Mesenchymal stem cell (in vitro differentiated cells and primary cell): Measurements from ENCODE around the gene ADCY3.
A peak's percentile ranks its signal among the peaks of the same experiment; 100 is the strongest.

Source experiments
- DNase-seq: peaks from one replicate; pipeline ENCODE4 v3.0.0-alpha.2; 2013
- H2AFZ ChIP-seq: one replicate; pipeline ENCODE4 v1.6.1; 2013; ENCODE audit warnings: low read depth, mild to moderate bottlenecking, control low read depth, inconsistent platforms, low read length, moderate library complexity
- H2AK5ac ChIP-seq: 2 replicates; pipeline ENCODE4 v1.6.1; 2013; ENCODE audit warnings: low read length, moderate library complexity, mild to moderate bottlenecking, inconsistent platforms; ENCODE audit not compliant: severe bottlenecking
- H2BK120ac ChIP-seq: one replicate; pipeline ENCODE4 v1.6.1; 2013; ENCODE audit warnings: low read depth, mild to moderate bottlenecking, inconsistent platforms, low read length, moderate library complexity
- H2BK12ac ChIP-seq, 2 experiments: one replicate each; pipeline ENCODE4 v1.6.1; 2013; ENCODE audit warnings: inconsistent platforms in 2 of 2, low read length in 2 of 2, mild to moderate bottlenecking in 2 of 2, moderate library complexity in 2 of 2, control low read depth in 1 of 2
- H2BK15ac ChIP-seq: one replicate; pipeline ENCODE4 v1.6.1; 2013; ENCODE audit warnings: mild to moderate bottlenecking, low read depth, inconsistent platforms; ENCODE audit not compliant: poor library complexity, severe bottlenecking
- H2BK5ac ChIP-seq: 2 replicates; pipeline ENCODE4 v1.6.1; 2013; ENCODE audit warnings: low read depth, mild to moderate bottlenecking, low read length, control low read depth, inconsistent platforms; ENCODE audit not compliant: poor library complexity, severe bottlenecking
- H3K14ac ChIP-seq, 2 experiments: one replicate each; pipeline ENCODE4 v1.6.1; 2013; ENCODE audit warnings: inconsistent platforms in 2 of 2, low read length in 2 of 2, control low read depth in 1 of 2, mild to moderate bottlenecking in 1 of 2, moderate library complexity in 1 of 2
- H3K18ac ChIP-seq, 2 experiments: one replicate each; pipeline ENCODE4 v1.6.1; 2013; ENCODE audit warnings: inconsistent platforms in 2 of 2, low read length in 2 of 2, control low read depth in 1 of 2, low read depth in 1 of 2, mild to moderate bottlenecking in 1 of 2
- H3K23ac ChIP-seq, 2 experiments: one replicate each; pipeline ENCODE4 v1.6.1; 2013; ENCODE audit warnings: inconsistent platforms in 2 of 2, low read length in 2 of 2, mild to moderate bottlenecking in 2 of 2, moderate library complexity in 2 of 2, control low read depth in 1 of 2
- H3K27ac ChIP-seq: 2 replicates; pipeline ENCODE4 v1.5.1; 2013; ENCODE audit warnings: mild to moderate bottlenecking, moderate library complexity, low read length, control low read depth, inconsistent platforms; ENCODE audit not compliant: poor library complexity, severe bottlenecking
- H3K27me3 ChIP-seq, 2 experiments: 2 replicates each; pipeline versions ENCODE4 v1.6.1 to v1.7.0; 2013; ENCODE audit warnings: low read length in 2 of 2, mild to moderate bottlenecking in 2 of 2, moderate library complexity in 2 of 2, control low read depth in 1 of 2, inconsistent platforms in 1 of 2; ENCODE audit not compliant: control insufficient read depth in 1 of 2, insufficient read depth in 1 of 2
- H3K36me3 ChIP-seq, 2 experiments: 2 replicates each; pipeline versions ENCODE4 v1.6.1 to v1.7.0; 2013; ENCODE audit warnings: low read length in 2 of 2, control low read depth in 1 of 2, inconsistent platforms in 1 of 2, low read depth in 1 of 2, mild to moderate bottlenecking in 1 of 2; ENCODE audit not compliant: insufficient read depth in 2 of 2, control insufficient read depth in 1 of 2
- H3K4ac ChIP-seq, 2 experiments: one replicate each; pipeline ENCODE4 v1.6.1; 2013; ENCODE audit warnings: inconsistent platforms in 2 of 2, low read length in 2 of 2, mild to moderate bottlenecking in 2 of 2, moderate library complexity in 2 of 2, control low read depth in 1 of 2, low read depth in 1 of 2
- H3K4me1 ChIP-seq: 2 replicates; pipeline ENCODE4 v1.6.1; 2013; ENCODE audit warnings: low read depth, low read length, control low read depth; ENCODE audit not compliant: control insufficient read depth, insufficient read depth
- H3K4me2 ChIP-seq: 2 replicates; pipeline ENCODE4 v1.6.1; 2013; ENCODE audit warnings: low read length, mild to moderate bottlenecking, inconsistent platforms; ENCODE audit not compliant: poor library complexity, severe bottlenecking
- H3K4me3 ChIP-seq, 2 experiments: 2 replicates each; pipeline versions ENCODE4 v1.5.1 to v1.7.0; 2013; ENCODE audit warnings: low read length in 2 of 2, mild to moderate bottlenecking in 2 of 2, control low read depth in 1 of 2, low read depth in 1 of 2; ENCODE audit not compliant: insufficient read depth in 1 of 2
- H3K79me1 ChIP-seq: replicated peaks from 2 replicates; pipeline ENCODE4 v1.6.1; 2013; ENCODE audit warnings: mild to moderate bottlenecking, control low read depth, low read length, inconsistent platforms; ENCODE audit not compliant: poor library complexity, severe bottlenecking
- H3K9ac ChIP-seq: 2 replicates; pipeline ENCODE4 v1.7.0; 2013; ENCODE audit warnings: mild to moderate bottlenecking, low read length, moderate library complexity
- H3K9me3 ChIP-seq: 2 replicates; pipeline ENCODE4 v1.7.0; 2013; ENCODE audit warnings: mild to moderate bottlenecking, low read length; ENCODE audit not compliant: control insufficient read depth
- H4K8ac ChIP-seq: one replicate; pipeline ENCODE4 v1.6.1; 2013; ENCODE audit warnings: inconsistent platforms, mild to moderate bottlenecking, low read length, moderate library complexity
- H4K91ac ChIP-seq: one replicate; pipeline ENCODE4 v1.6.1; 2013; ENCODE audit warnings: mild to moderate bottlenecking, low read length, inconsistent platforms
- WGBS: methylation state at CpG from one replicate; pipeline ENCODE4 v1.1.7; 2013; ENCODE audit warnings: mixed read lengths; 5-methylcytosine and 5-hydroxymethylcytosine counted together

Gene ADCY3

DNA sequence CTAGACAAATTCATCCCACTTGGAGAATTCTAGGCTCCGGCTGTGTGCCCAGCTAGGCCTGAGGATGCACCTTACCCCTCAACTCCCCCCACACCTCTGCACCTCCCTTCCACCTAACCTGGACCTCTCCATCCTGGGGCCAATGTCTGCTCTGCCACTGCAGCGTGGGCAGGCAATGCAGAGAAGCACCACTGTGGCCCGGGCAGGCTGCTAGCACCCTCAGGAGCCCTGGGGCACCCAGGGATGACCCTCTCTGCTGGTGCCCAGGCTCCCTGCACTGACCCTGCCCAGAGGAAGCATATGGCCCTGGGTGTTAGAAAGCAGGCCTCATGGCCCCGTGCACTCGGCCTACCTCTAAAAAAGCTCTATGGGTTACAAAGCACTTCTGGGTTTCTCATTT lies 49.6 kb downstream of the ADCY3 start:
- no peak overlapping the region for H2BK15ac ChIP-seq
- H3K9ac ChIP-seq = no peak overlapping the region
- H3K4me2 ChIP-seq = no peak overlapping the region
- no peak overlapping the region for H3K4me3 ChIP-seq
- H2BK12ac ChIP-seq = peak overlapping the region in 1 of 2 experiments; percentile 37
- H3K18ac ChIP-seq = no peak overlapping the region
- H4K8ac ChIP-seq = peak overlapping the region; percentile 57
- H3K14ac ChIP-seq = no peak overlapping the region
- H2BK120ac ChIP-seq = no peak overlapping the region
- no peaks in the 10 kb centered on the region for H3K9me3 ChIP-seq
- peaks cover 15% of the 10 kb centered on the region for H3K4me1 ChIP-seq
- WGBS = 96% methylated on average over 3 of the region's 5 CpGs
- no peak overlapping the region for H2BK5ac ChIP-seq
- peaks cover 15% of the 10 kb centered on the region for H3K79me1 ChIP-seq
- no peak overlapping the region for H2AFZ ChIP-seq
- H2AK5ac ChIP-seq = no peak overlapping the region
- H4K91ac ChIP-seq = peak overlapping the region; percentile 93
- H3K23ac ChIP-seq = no peak overlapping the region
- no peaks in the 10 kb centered on the region for H3K27me3 ChIP-seq
- no peak for DNase-seq
- H3K36me3 ChIP-seq = peaks cover 0 to 14% of the 10 kb centered on the region in 2 experiments
- no peak overlapping the region for H3K4ac ChIP-seq
- H3K27ac ChIP-seq = no peak overlapping the region

DNA sequence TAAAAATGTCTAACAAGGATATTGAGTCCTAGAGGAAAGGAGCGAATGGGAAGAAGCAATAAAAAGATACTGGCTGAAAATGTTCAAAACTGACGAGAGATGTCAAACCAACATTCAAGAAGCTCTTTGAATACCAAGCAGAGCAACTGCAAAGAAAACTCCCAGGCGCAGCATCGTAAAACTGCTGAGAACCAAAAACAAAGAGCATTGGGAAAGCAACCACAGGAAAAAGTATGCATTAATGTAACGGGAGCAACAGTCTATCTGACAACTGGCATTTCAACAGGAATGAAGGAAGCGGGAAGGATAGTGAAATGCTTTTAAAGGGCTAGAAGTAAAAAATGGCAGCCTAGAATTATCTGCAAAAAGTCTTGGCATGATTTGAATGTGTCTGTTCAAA lies 53.1 kb downstream of the ADCY3 start:
- WGBS = 79% methylated on average over 6 of the region's 6 CpGs
- no peak overlapping the region for H2BK120ac ChIP-seq

DNA sequence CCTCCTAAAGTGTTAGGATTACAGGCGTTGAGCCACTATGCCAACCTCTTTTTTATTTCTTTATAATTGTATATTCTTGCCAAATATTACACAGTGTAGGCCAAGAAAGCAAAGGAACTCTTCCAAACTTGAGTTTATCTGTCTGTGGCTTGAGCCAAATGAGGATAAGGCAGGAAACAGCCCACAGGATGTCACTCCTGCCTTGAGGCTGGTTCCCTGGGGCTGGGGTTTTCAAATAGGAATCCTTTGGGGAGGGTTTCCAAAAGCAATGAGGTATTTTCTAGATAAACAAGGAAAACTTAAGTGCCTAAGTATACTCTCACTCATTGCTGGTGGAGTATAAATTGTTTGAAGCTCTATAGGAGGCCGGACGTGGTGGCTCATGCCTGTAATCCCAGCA lies 56.4 kb downstream of the ADCY3 start:
- H3K23ac ChIP-seq = no peak overlapping the region
- H2BK15ac ChIP-seq = no peak overlapping the region
- no peak overlapping the region for H3K4me2 ChIP-seq
- H4K91ac ChIP-seq = no peak overlapping the region
- no peaks in the 10 kb centered on the region for H3K9me3 ChIP-seq
- H2BK12ac ChIP-seq = no peak overlapping the region
- no peak overlapping the region for H4K8ac ChIP-seq
- DNase-seq = no peak
- H2BK5ac ChIP-seq = no peak overlapping the region
- H3K36me3 ChIP-seq = peaks cover 0 to 3% of the 10 kb centered on the region in 2 experiments
- no peak overlapping the region for H3K9ac ChIP-seq
- no peak overlapping the region for H3K27ac ChIP-seq
- no peak overlapping the region for H2AFZ ChIP-seq
- no peak overlapping the region for H2BK120ac ChIP-seq
- peaks cover 1% of the 10 kb centered on the region for H3K4me1 ChIP-seq
- no peaks in the 10 kb centered on the region for H3K27me3 ChIP-seq
- H2AK5ac ChIP-seq = no peak overlapping the region
- no peak overlapping the region for H3K18ac ChIP-seq
- 80% methylated on average over 2 of the region's 3 CpGs for WGBS
- H3K14ac ChIP-seq = no peak overlapping the region
- no peak overlapping the region for H3K4ac ChIP-seq
- no peak overlapping the region for H3K4me3 ChIP-seq
- peaks cover 6% of the 10 kb centered on the region for H3K79me1 ChIP-seq

More for the DNA sequence above, 53.1 kb downstream of the ADCY3 start:
- Histone ChIP-seq H4K91ac (no peak overlapping the region), H2AFZ (no peak overlapping the region), H3K9me3 (no peaks in the 10 kb centered on the region), H4K8ac (no peak overlapping the region), H3K4ac (no peak overlapping the region), H3K4me1 (peaks cover 7% of the 10 kb centered on the region), H3K14ac (no peak overlapping the region), H3K18ac (no peak overlapping the region), H3K36me3 (peaks cover 0 to 13% of the 10 kb centered on the region in 2 experiments), H2BK5ac (no peak overlapping the region), H3K9ac (no peak overlapping the region), H3K4me2 (no peak overlapping the region), H2BK12ac (no peak overlapping the region), H2BK15ac (no peak overlapping the region), H3K23ac (no peak overlapping the region), H3K79me1 (peaks cover 7% of the 10 kb centered on the region), H3K27ac (no peak overlapping the region), H2AK5ac (no peak overlapping the region), H3K27me3 (no peaks in the 10 kb centered on the region), H3K4me3 (no peak overlapping the region)
- DNase-seq = no peak

DNA sequence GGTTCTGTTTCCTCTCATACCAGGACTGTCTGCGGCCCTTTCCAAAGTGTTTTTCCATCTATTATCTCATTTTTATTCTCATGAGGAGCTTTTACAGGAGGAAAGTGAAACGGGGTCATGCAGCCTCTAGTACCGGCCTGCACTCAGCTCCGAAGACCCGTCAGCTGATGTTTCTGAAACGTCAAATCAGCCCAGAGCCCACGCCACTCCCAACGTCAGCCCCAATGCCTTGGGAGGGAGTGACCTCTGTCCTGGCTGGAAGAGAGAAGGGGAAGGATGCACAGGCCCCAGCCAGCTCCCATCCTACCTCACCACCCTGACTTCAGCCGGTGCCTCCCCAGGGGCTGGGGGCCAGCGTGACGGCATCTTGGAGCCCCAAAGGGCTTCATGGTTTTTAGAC lies 58.5 kb downstream of the ADCY3 start:
- Histone ChIP-seq H2BK12ac (no peak overlapping the region), H3K4me3 (no peak overlapping the region), H2BK120ac (no peak overlapping the region), H3K9me3 (no peaks in the 10 kb centered on the region), H4K8ac (no peak overlapping the region), H3K27ac (no peak overlapping the region), H3K23ac (no peak overlapping the region), H2BK15ac (no peak overlapping the region), H3K18ac (no peak overlapping the region), H3K79me1 (peaks cover 10% of the 10 kb centered on the region), H2AFZ (no peak overlapping the region), H3K4me2 (no peak overlapping the region), H3K36me3 (peaks cover 0 to 3% of the 10 kb centered on the region in 2 experiments), H3K4me1 (peaks cover 1% of the 10 kb centered on the region), H4K91ac (no peak overlapping the region), H3K27me3 (no peaks in the 10 kb centered on the region), H3K14ac (no peak overlapping the region), H3K4ac (no peak overlapping the region), H2BK5ac (no peak overlapping the region), H2AK5ac (no peak overlapping the region), H3K9ac (peak overlapping the region; percentile 29)
- DNase-seq = no peak
- WGBS = 94% methylated on average over 10 of the region's 11 CpGs
